22Rv1 (cell line): ENCODE data around the gene TNK1.

Experiments used
- CTCF ChIP-seq: fragments of 450-650 bp; IDR thresholded peaks from 2 replicates; pipeline ENCODE4 v1.5.1; 2017; ENCODE audit warnings: mild to moderate bottlenecking
- ZFX ChIP-seq: fragments of 450-650 bp; IDR thresholded peaks from 2 replicates; pipeline ENCODE4 v1.6.1; 2017; ENCODE audit warnings: antibody characterized with exemption, borderline replicate concordance

- no peak for TF ChIP-seq CTCF
- no peak for TF ChIP-seq ZFX
Measured at GRCh38 chr17:7382901-7383300, 2.0 kb downstream of the TNK1 start.
